ENCODE results near the gene RBM33.

RBM33 gene

DNA sequence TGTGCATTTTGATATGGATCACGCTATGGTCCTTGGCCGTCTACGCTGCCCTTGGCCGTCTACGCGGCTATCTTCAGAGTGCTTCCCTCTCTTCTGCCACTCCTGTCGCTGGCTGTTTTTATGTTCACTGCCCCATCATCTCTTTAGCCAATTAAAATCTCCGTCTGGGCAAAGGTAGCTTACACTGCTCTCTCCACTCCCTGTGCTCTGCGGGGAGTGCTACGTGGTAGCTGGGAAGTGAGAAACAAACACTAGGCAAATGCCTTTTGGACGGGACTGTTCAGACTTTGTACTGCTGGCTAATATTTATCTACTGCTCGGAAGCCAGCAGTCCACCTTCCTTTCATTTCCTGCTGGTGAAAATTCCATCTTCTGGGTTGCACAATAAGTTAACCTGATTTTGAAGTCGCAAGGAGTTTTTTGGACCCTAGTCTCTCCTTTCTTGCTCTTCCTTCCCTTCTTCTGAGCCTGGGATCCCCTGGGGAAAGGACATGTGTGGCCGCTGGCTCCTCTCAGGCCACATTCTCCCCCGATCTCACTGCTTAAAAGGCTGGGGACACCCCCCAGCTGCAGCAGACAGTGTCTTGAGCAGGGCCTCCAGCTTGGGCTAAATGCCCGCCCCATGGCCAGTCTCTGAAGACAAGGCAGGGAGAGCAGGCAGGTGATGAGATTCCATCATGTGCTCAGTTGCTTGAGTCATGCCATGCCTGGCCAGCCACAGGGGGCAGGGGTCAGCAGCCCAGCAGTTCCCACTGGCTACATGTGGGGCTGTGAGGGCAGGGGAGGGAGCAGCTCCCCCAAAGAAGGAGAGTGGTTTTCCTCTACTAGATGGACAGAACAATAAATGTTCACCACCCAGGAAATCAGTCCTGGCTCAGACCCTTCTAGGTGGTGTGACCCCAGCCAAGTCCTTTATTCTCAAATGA, 25.5 kb upstream of the RBM33 start:
- no peak for DNase-seq (ENCODE audit: extremely low read depth, low read depth)

DNA sequence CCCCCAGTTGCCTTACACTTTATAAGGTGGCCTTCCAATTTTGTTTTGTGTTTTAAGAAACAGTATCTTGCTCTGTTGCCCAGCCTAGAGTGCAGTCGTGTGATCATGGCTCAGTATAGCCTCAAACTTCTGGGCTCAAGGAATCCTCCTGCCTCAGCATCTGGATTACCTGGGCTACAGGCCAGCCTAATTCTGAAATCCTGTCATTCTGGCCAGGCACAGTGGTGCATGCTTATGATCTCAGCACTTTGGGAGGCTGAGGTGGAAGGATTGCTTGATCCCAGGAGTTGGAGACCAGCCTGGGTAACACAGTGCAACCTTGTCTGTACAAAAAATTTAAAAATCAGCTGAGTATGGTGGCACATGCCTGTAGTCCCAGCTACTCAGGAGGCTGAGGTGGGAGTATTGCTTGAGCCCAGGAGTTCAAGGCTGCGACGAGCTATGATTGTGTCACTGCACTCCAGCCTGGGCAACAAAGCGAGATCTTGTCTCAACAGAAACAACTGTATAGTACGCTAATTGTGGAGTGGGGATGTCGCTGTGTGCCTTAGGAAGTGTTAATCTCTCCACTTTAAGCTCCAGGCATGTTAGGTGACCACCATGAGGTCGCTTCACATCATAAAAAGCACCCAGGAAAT, 24.7 kb upstream of the RBM33 start:
- TF ChIP-seq, protein P1, sequence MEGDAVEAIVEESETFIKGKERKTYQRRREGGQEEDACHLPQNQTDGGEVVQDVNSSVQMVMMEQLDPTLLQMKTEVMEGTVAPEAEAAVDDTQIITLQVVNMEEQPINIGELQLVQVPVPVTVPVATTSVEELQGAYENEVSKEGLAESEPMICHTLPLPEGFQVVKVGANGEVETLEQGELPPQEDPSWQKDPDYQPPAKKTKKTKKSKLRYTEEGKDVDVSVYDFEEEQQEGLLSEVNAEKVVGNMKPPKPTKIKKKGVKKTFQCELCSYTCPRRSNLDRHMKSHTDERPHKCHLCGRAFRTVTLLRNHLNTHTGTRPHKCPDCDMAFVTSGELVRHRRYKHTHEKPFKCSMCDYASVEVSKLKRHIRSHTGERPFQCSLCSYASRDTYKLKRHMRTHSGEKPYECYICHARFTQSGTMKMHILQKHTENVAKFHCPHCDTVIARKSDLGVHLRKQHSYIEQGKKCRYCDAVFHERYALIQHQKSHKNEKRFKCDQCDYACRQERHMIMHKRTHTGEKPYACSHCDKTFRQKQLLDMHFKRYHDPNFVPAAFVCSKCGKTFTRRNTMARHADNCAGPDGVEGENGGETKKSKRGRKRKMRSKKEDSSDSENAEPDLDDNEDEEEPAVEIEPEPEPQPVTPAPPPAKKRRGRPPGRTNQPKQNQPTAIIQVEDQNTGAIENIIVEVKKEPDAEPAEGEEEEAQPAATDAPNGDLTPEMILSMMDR (IDR thresholded peaks at IDR 0.05; ENCODE audit: low read depth, low read length): no peak
- DNase-seq (ENCODE audit: extremely low read depth, low read depth): no peak

More for the DNA sequence above, 25.5 kb upstream of the RBM33 start:
- TF ChIP-seq, protein P1 (IDR thresholded peaks at IDR 0.05; ENCODE audit: low read depth, low read length): no peak

GRCh38 chr7:155620497-155620896, 24.0 kb upstream of the RBM33 start:
- TF ChIP-seq, protein P1 (IDR thresholded peaks at IDR 0.05; ENCODE audit: low read depth, low read length): no peak
- DNase-seq (ENCODE audit: extremely low read depth, low read depth): no peak

DNA sequence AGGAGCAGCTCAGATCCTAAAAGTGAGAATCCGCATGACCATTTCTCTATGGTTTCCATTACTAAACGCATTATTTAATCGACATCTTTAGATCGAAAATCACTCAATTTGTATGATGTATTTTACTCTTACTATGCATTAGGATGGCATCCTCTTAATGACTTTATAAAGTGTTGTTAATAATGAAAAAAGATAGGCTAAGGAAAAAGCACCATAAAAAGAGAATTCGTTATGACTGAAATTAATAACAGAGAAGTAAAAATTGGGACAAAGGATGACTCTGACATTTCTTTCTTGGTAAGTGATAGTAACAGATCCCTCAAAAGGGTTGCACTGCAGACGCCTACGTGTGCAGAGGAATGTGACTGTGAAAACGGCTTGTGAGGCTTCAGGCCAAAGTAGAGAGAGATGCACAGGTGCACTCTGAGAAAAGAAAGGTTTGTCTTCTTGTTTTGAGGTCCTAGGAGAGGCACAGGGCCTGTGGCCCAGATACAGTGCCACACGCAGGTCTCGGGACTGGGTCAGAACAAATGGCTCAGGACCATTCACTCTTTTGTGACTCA, 23.0 kb upstream of the RBM33 start:
- TF ChIP-seq, protein P1 (IDR thresholded peaks at IDR 0.05; ENCODE audit: low read depth, low read length): no peak
- DNase-seq (ENCODE audit: extremely low read depth, low read depth): no peak

DNA sequence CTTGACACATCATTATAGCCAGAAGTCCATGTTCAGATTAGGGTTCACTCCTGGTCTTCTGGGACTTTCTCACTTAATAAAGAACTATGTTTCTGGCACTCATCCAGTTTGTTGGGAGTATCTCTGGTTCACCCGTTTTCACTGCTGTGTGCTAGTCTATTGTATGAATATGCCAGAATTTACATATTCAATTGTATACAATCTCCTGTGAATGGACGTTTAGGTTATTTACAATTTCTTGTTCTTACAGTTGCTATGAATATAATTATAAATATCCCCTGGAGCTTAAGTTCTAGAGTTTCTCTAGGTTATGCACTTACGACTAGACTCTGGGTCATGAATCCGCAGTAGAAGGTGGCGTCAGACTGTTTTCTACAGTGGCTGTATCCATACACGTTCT, 20.0 kb upstream of the RBM33 start:
- DNase-seq (ENCODE audit: extremely low read depth, low read depth): no peak
- TF ChIP-seq, protein P1 (IDR thresholded peaks at IDR 0.05; ENCODE audit: low read depth, low read length): no peak

GRCh38 chr7:155625557-155625956, 18.9 kb upstream of the RBM33 start:
- TF ChIP-seq, protein P1 (IDR thresholded peaks at IDR 0.05; ENCODE audit: low read depth, low read length): no peak

DNA sequence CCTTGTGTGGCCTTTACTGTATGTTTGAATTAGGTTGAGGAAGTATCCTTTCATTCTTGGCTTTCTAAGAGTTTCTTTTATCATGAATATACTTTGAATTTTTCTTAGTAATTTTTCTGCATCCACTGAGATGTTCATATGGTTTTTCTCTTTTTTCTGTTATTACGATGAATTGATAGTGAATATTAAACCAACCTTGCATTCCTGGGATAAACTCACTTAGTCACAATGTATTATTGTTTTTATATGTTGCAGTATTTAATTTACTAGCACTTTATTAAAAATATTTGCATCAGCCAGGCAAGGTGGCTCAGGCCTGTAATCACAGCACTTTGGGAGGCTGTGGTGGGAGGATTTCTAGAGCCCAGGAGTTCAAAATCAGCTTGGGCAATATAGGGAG, 15.3 kb upstream of the RBM33 start:
- TF ChIP-seq, protein P1 (IDR thresholded peaks at IDR 0.05; ENCODE audit: low read depth, low read length): no peak
- DNase-seq (ENCODE audit: extremely low read depth, low read depth): no peak

More at GRCh38 chr7:155625557-155625956, 18.9 kb upstream of the RBM33 start:
- DNase-seq (ENCODE audit: extremely low read depth, low read depth): no peak
